Measurements from ENCODE around the gene QPRT.
"Not testable (repeated sequence)": the region's sequence is repeated elsewhere in the genome, so short reads cannot be mapped to it uniquely, and the experiment has no call there.

The QPRT gene

GRCh38 chr16:29663016-29663806 is 15.8 kb upstream of the QPRT start, which contains the start of gene SPN:
TSS of gene SPN (plus strand) at chr16:29663247. CDS start at chr16:29663729, 482 bp downstream.
- no peak for DNase-seq

DNA sequence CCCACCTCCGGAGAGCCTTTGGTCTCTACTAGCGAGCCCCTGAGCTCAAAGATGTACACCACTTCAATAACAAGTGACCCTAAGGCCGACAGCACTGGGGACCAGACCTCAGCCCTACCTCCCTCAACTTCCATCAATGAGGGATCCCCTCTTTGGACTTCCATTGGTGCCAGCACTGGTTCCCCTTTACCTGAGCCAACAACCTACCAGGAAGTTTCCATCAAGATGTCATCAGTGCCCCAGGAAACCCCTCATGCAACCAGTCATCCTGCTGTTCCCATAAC is 15.2 kb upstream of the QPRT start:
- DNase-seq = no peak

- no peak for DNase-seq
Observed at GRCh38 chr16:29664091-29664921, 14.7 kb upstream of the QPRT start.

DNA sequence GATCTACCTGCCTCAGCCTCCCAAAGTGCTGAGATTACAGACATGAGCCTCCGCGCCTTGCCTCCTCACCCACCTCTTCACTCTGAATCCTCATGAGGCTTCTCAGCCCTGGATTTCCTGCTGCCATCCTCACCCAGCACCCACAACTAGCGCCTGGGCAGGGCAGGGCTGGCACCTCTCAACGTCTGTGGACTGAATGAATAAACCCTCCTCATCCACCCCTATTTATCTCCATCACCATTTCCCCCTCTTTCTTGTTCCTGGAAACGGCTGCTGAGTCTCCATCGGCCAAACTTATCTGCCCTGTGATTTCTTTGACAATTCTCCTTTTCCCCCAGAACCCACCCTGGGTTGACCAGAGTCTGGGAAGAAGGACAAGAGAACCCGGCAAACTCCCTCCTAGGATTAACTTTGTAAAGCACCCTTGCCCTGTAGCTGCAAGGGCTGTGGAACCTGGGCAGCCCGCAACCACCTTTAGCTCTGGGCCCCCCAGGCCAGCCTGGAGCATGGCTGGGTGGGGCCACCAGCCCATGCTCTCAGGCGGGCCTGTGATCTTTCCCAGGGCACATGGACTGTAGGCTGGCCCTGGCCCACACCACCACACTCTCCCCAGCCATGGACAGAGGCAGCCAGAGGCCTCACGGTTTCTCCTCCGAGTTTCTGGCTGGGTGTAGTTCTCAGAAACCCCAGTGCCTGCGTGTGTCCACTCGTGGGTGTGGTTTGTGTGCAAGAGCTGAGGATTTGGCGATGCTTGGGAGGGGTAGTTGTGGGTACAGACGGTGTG is 13.5 kb upstream of the QPRT start:
- DNase-seq = no peak

DNA sequence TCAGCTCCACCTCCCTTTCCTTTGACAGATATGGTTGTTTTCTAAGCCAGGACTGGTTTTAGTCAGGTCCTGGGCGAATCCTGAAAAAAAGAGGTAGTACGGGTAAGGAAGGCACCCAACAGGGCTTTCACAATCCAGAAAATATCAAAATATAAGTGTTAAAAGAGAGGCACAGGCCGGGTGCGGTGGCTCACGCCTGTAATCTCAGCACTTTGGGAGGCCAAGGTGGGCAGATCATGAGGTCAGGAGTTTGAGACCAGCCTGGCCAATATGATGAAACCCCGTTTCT is 11.7 kb upstream of the QPRT start:
- DNase-seq = not testable (repeated sequence)

DNA sequence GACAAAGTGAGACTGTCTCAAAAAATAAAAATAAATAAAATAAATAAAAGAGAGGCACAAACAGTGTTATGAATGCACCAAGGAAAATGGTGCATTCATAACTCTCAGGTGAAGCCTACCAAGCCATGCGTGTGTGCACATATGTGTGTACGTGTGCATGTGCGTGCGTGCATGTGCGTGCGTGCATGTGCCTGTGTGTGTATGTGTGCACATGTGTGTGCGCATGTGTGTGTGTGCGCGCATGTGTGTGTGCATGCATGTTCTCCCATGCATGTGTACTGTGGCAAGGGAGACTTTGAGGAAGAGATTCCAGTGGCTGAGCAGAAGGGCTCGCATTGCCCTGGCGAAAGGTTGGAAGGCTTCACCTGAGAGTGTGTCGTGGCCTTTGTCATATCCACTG is 11.2 kb upstream of the QPRT start:
- no peak for DNase-seq

DNA sequence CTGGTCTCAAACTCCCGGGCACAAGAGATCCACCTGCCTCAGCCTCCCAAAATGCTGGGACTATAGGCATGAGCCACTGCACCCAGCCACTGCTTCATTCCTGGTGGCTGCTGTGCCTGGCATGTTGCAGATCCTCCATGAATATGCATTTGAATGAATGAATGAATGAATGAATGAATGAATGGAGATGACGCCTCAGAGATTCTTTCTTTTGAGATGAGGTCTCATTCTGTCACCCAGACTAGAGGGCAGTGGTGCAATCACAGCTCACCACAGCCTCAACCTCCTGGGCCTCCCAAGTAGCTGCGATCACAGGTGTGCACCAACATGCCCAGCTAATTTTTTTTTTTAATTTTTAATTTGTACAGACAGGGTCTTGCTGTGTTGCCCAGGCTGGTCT is 10.7 kb upstream of the QPRT start:
- no peak for DNase-seq

- no peak for DNase-seq
Observed at GRCh38 chr16:29673501-29673900, 5.5 kb upstream of the QPRT start.

GRCh38 chr16:29674188-29674587 is 4.8 kb upstream of the QPRT start:
- no peak for DNase-seq

DNA sequence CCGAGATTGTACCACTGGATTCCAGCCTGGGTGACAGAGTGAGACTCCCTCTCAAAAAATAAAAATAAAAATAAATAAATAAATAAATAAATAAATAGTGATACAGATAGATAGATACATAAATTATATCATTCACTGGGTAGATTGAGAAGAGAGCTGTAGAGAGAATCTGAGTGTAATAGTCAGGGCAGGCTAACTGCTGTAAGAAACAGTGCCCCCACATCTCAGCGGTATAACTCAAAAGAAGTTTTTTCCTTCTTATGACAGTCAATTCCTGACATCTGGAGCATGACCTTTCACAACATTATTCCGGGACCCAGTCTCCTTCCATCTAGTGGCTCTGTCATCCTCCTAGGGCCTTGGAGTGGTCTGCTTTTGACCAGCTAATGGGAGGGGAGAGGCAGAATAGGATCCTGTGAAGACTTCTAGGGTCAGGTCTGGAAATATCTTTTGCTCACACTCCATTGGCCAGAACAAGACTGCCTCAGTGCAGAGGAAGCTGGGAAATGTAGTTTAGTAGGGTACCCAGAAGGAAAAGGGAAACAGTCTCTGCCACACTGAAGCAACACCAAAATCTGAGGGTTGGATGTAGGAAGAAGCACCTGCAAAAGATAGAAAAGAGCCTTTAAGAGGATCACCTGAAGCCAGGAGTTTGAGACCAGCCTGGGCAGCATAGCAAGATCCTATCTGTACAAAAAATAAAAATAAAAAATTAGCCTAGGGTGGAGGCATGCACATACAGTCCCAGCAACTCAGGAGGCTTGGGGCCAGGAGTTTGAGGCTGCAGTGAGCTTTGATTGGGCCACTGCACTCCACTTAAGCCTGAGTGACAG is 3.0 kb upstream of the QPRT start:
- peak; percentile 70 for DNase-seq

GRCh38 chr16:29676989-29677785 is 1.8 kb upstream of the QPRT start:
- no peak for DNase-seq

DNA sequence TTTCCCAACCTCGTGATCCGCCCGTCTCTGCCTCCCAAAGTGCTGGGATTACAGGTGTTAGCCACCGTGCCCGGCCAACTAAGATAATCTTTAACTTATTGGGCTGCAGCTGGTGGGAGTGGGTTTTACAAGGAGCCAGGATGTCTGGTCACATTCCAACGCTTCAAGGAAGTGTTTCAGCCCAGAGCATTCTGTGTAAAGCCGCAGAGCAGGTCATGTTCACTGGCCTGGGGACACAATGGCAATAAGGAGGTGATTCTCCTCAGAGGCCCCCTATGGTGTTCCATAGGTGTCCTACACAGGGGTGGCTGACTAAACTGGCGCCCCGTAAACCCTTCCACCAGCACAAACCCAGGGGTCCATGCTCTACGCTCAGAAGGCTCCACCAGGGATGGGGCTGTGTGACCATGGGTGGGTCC is 1.2 kb downstream of the QPRT start:
- DNase-seq = peak; percentile 60

- DNase-seq = no peak
Observed at GRCh38 chr16:29683543-29684090, 4.6 kb downstream of the QPRT start.

DNA sequence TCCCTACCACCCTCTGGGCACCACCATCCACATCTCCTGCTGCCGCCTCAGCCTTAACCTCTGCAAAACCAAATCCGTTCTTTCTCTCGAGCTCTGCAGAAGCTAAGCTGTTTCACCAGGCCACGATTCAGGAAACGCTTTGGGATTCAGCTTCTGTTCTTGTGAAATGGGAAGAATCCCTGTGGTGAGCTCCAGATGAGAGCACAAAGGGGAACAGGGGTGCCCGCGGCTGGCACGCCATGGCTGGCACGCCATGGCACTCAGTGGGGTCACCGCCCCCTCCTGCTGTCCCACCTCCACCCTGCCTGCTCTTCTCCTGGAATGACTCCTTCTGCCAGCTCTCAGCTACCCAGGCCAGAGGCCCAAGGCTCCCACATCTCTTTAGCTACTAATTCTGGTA is 5.7 kb downstream of the QPRT start:
- DNase-seq = no peak

DNA sequence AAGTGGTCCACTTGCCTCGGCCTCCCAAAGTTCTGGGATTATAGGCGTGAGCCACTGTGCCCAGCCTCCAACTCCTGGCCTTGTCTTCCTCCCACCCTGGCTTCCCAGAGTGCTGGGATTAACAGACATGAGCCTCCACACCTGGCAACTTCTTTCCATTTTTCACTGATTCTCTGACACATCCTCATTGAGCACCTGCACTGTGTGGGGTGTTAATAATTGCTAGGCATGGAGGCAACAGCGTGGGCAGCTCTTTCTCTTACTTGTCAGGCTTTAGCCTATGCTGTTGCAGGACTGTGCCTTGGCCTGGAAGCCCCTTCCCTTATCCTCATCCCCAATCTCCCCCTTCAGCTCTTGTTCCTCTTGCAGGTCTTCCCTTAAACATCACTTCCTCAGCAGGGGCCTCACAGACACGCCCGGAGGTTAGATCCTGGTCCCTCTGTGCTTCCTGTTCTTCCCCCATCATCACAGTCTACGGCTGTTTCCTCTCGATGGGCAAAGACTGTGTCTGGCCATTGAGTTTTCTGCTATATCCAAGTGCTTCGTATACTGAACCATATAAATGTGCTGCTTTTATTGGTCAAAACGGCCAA is 7.9 kb downstream of the QPRT start:
- DNase-seq = no peak

- no peak for DNase-seq
Observed at GRCh38 chr16:29687755-29688154, 8.8 kb downstream of the QPRT start.

GRCh38 chr16:29688172-29688571 is 9.2 kb downstream of the QPRT start:
- no peak for DNase-seq

DNA sequence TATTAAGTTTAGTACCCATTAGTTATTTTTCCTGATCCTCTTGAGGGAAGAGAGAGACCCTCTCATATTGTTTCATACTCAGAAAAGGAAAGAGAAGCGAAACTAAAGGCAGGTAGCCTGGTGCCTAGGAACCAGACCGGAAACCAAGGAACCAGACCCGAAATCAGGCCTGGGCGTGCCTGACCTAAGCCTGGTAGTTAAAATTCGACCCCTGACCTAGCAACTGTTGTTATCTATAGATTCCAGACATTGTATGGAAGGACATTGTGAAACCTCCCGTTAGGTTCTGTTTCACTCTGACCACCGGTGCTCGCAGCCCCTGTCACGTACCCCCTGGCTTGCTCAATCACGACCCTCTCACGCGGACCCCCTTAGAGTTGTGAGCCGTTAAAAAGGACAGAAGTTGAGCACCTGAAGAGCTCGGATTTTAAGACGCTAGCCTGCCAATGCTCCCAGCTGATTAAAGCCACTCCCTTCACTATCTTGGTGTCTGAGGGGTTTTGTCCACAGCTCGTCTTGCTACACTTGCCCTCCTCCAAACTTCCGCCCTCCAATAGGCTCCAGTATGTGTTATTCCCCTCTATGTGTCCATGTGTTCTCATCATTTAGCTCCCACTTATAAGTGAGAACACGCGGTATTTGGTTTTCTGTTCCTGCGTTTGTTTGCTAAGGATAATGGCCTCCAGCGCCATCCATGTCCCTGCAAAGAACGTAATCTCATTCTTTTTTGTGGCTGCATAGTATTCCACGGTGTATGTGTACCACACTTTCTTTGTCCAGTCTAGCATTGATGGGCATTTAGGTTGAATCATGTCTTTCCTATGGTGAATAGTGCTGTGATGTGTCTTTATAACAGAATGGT is 10.7 kb downstream of the QPRT start:
- DNase-seq = not testable (repeated sequence)

- DNase-seq = not testable (repeated sequence)
Observed at GRCh38 chr16:29692606-29693005, 13.6 kb downstream of the QPRT start.

All from NCI-H82 (cell line).